ENCODE data around the gene TPK1.

The TPK1 gene

DNA sequence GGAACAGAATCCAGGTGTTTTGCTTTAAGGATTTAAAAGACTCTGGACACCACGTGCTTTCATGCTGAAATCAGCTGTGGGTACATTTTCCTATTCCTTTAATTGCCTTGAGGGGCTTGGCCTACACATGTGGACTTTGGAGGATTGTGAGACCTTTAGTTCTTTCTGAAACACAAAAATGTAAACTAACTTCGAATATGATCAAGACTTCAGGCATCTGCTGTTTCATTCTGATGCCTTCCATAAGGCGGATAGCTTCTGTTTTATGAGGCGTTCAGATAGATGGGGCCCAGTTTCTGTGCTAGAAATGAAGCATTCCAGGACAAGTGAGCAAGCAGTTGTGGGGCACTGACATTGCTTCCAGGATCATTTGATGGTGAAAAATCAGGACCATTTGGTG lies 430.9 kb downstream of the TPK1 start:
- H3K4me3 ChIP-seq (ENCODE audit: low read depth, low read length) = no peak overlapping the region
- no peaks in the 10 kb centered on the region for H3K9me3 ChIP-seq
- no peaks in the 10 kb centered on the region for H3K27me3 ChIP-seq
- no peak for DNase-seq
- no peaks in the 10 kb centered on the region for H3K36me3 ChIP-seq
- TF ChIP-seq, protein P1, sequence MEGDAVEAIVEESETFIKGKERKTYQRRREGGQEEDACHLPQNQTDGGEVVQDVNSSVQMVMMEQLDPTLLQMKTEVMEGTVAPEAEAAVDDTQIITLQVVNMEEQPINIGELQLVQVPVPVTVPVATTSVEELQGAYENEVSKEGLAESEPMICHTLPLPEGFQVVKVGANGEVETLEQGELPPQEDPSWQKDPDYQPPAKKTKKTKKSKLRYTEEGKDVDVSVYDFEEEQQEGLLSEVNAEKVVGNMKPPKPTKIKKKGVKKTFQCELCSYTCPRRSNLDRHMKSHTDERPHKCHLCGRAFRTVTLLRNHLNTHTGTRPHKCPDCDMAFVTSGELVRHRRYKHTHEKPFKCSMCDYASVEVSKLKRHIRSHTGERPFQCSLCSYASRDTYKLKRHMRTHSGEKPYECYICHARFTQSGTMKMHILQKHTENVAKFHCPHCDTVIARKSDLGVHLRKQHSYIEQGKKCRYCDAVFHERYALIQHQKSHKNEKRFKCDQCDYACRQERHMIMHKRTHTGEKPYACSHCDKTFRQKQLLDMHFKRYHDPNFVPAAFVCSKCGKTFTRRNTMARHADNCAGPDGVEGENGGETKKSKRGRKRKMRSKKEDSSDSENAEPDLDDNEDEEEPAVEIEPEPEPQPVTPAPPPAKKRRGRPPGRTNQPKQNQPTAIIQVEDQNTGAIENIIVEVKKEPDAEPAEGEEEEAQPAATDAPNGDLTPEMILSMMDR (IDR thresholded peaks at IDR 0.05; ENCODE audit: low read depth, low read length) = no peak
- H3K4me1 ChIP-seq = no peaks in the 10 kb centered on the region

- no peaks in the 10 kb centered on the region for H3K4me1 ChIP-seq
- no peaks in the 10 kb centered on the region for H3K9me3 ChIP-seq
- no peaks in the 10 kb centered on the region for H3K27me3 ChIP-seq
- H3K36me3 ChIP-seq = no peaks in the 10 kb centered on the region
- H3K4me3 ChIP-seq (ENCODE audit: low read depth, low read length) = no peak within 1 kb of the TSS
- TF ChIP-seq, protein P1 (IDR thresholded peaks at IDR 0.05; ENCODE audit: low read depth, low read length) = no peak
- no peak for DNase-seq
These were observed 432.2 kb downstream of the TPK1 start, which contains the start of gene NOBOX for GRCh38 chr7:144403649-144404061. Gene NOBOX, minus strand, starts transcription at chr7:144403693.

DNA sequence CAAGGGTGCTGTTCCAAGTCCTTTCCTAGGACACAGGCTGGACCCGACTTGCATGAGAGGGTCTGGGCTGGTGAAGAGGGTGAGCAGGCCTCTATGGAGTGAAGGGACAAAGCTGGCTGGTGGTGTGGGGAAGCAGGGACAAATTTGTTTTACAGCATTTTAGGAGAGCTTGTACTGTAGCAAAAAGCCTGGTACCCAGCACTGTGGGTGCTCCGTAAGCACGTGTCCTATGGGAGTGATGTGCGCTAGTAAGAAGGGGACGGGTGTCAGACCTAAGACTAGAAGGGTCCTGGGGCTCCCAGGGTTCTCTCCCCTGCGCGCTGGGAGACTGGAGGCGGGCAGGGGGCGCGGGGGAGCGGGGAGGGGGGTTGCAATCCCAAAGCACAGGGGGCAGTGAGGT lies 432.8 kb downstream of the TPK1 start:
- no peak for DNase-seq
- no peaks in the 10 kb centered on the region for H3K27me3 ChIP-seq
- no peaks in the 10 kb centered on the region for H3K9me3 ChIP-seq
- H3K4me1 ChIP-seq = no peaks in the 10 kb centered on the region
- TF ChIP-seq, protein P1 (IDR thresholded peaks at IDR 0.05; ENCODE audit: low read depth, low read length) = no peak
- H3K36me3 ChIP-seq = no peaks in the 10 kb centered on the region
- no peak overlapping the region for H3K4me3 ChIP-seq (ENCODE audit: low read depth, low read length)
